Fibroblast of lung (primary cell): Measurements from ENCODE around the gene CALHM1. TPM values are rescaled to one million over a fixed set of nuclear protein-coding genes. Genes with fewer than 3 reads are reported as not detected.

Experiments used
- DNase-seq, 2 donors: peaks; one replicate each; pipeline versions ENCODE4 v3.0.0 to v3.0.0-alpha.2; 2010; ENCODE audit warnings: low read depth in 2 of 2
- H2AFZ ChIP-seq: 2 replicates; pipeline ENCODE4 v1.5.1; 2012; ENCODE audit warnings: low read length, control low read depth, inconsistent platforms
- H3K27ac ChIP-seq: 2 replicates; pipeline ENCODE4 v1.5.1; 2011; ENCODE audit warnings: low read length, control low read depth; ENCODE audit not compliant: insufficient read depth
- H3K27me3 ChIP-seq: 2 replicates; pipeline ENCODE4 v1.5.1; 2011; ENCODE audit warnings: mild to moderate bottlenecking, low read length; ENCODE audit not compliant: control insufficient read depth, insufficient read depth
- H3K36me3 ChIP-seq: 2 replicates; pipeline ENCODE4 v1.5.1; 2011; ENCODE audit warnings: low read length; ENCODE audit not compliant: control insufficient read depth, insufficient read depth
- H3K4me1 ChIP-seq: 2 replicates; pipeline ENCODE4 v1.5.1; 2011; ENCODE audit warnings: low read length; ENCODE audit not compliant: control insufficient read depth, insufficient read depth; ENCODE audit errors: extremely low read depth
- H3K4me2 ChIP-seq: 2 replicates; pipeline ENCODE4 v1.5.1; 2011; ENCODE audit warnings: low read length, control low read depth; ENCODE audit not compliant: insufficient read depth; ENCODE audit errors: extremely low read depth
- H3K4me3 ChIP-seq, 4 experiments: fragments of 200-600 bp in 1 of 4; sonication (generic) in 1 of 4; replicated peaks in 1 of 4; 2 replicates each; pipeline ENCODE4 v1.5.1; 2011 to 2016; ENCODE audit warnings: low read length in 4 of 4, low read depth in 3 of 4, mild to moderate bottlenecking in 3 of 4, control low read depth in 2 of 4, inconsistent platforms in 1 of 4, mixed read lengths in 1 of 4; ENCODE audit not compliant: insufficient read depth in 1 of 4; ENCODE audit errors: control extremely low read depth in 1 of 4
- H3K79me2 ChIP-seq: 2 replicates; pipeline ENCODE4 v1.5.1; 2012; ENCODE audit warnings: mild to moderate bottlenecking, low read length, inconsistent platforms; ENCODE audit not compliant: control insufficient read depth, insufficient read depth
- H3K9ac ChIP-seq: 2 replicates; pipeline ENCODE4 v1.5.1; 2011; ENCODE audit warnings: mild to moderate bottlenecking, low read length, control low read depth; ENCODE audit not compliant: insufficient read depth
- H3K9me3 ChIP-seq: 2 replicates; pipeline ENCODE4 v1.5.1; 2012; ENCODE audit warnings: low read depth, low read length; ENCODE audit not compliant: control insufficient read depth, insufficient read depth
- H4K20me1 ChIP-seq: 2 replicates; pipeline ENCODE4 v1.5.1; 2011; ENCODE audit warnings: low read length; ENCODE audit not compliant: control insufficient read depth, insufficient read depth; ENCODE audit errors: extremely low read depth
- CTCF ChIP-seq, 2 donors: IDR thresholded peaks in 1 of 2; conservative IDR thresholded peaks in 1 of 2; 1 replicate in 1 of 2; 2 replicates in 1 of 2; pipeline ENCODE4 v1.5.1; 2011 to 2012; ENCODE audit warnings: low read length in 2 of 2, control low read depth in 1 of 2, inconsistent platforms in 1 of 2, low read depth in 1 of 2, mild to moderate bottlenecking in 1 of 2
- EZH2 ChIP-seq: IDR thresholded peaks from 2 replicates; pipeline ENCODE4 v1.5.1; 2012; ENCODE audit warnings: low read length, control low read depth, mild to moderate bottlenecking; ENCODE audit errors: missing control alignments
- polyA plus RNA-seq, 2 donors: library from polyadenylated mRNA; depleted of rRNA in 1 of 2; stranded (reverse) in 1 of 2; unstranded in 1 of 2; fragments of >200 nt; gene quantifications; 2 replicates each; pipeline ENCODE4 v1.2.1, GENCODE V29; 2011 to 2012; ENCODE audit warnings: missing spikeins in 1 of 2
- total RNA-seq: library from RNA; depleted of rRNA; stranded (reverse); fragments of >200 nt; gene quantifications from 2 replicates; pipeline ENCODE4 v1.2.1, GENCODE V29; 2014

The CALHM1 gene
- total and polyA plus RNA-seq, 2 donors (not counting 1 experiment from before 2014, with no cell fraction given): not detected

GRCh38 chr10:103457896-103458583 is 660 bp downstream of the CALHM1 start:
- no peak overlapping the region for H3K9ac ChIP-seq
- no peak for DNase-seq
- TF ChIP-seq EZH2 (no peak), CTCF (conservative IDR thresholded peaks at IDR 0.05 in 1 of 2, IDR thresholded peaks at IDR 0.05 in 1 of 2; ENCODE audit: low read depth in 1 of 2, low read length in 2 of 2) (no peak)
- no peaks in the 10 kb centered on the region for H3K79me2 ChIP-seq
- H3K27ac ChIP-seq: no peak overlapping the region
- H4K20me1 ChIP-seq: no peaks in the 10 kb centered on the region
- no peaks in the 10 kb centered on the region for H3K27me3 ChIP-seq
- H3K4me3 ChIP-seq: no peak overlapping the region
- H3K4me2 ChIP-seq: no peak overlapping the region
- H3K4me1 ChIP-seq: peaks cover under 1% of the 10 kb centered on the region
- no peak overlapping the region for H2AFZ ChIP-seq
- no peaks in the 10 kb centered on the region for H3K9me3 ChIP-seq
- no peaks in the 10 kb centered on the region for H3K36me3 ChIP-seq

GRCh38 chr10:103457176-103457712 is 1.5 kb downstream of the CALHM1 start:
- Histone ChIP-seq H3K9me3 (no peaks in the 10 kb centered on the region), H3K27me3 (no peaks in the 10 kb centered on the region), H3K79me2 (no peaks in the 10 kb centered on the region), H3K4me1 (peaks cover 7% of the 10 kb centered on the region), H3K4me3 (no peak overlapping the region), H3K36me3 (no peaks in the 10 kb centered on the region), H4K20me1 (no peaks in the 10 kb centered on the region), H3K4me2 (no peak overlapping the region), H2AFZ (no peak overlapping the region), H3K27ac (no peak overlapping the region), H3K9ac (no peak overlapping the region)
- no peak for DNase-seq
- TF ChIP-seq CTCF (conservative IDR thresholded peaks at IDR 0.05 in 1 of 2, IDR thresholded peaks at IDR 0.05 in 1 of 2; ENCODE audit: low read depth in 1 of 2, low read length in 2 of 2): no peak
- TF ChIP-seq EZH2: no peak

GRCh38 chr10:103456074-103456660 is 2.5 kb downstream of the CALHM1 start:
- Histone ChIP-seq H3K27ac (no peak overlapping the region), H3K4me1 (peaks cover 7% of the 10 kb centered on the region), H3K36me3 (no peaks in the 10 kb centered on the region), H2AFZ (no peak overlapping the region), H3K9me3 (no peaks in the 10 kb centered on the region), H3K27me3 (no peaks in the 10 kb centered on the region), H3K9ac (no peak overlapping the region), H3K4me2 (no peak overlapping the region), H3K4me3 (no peak overlapping the region), H3K79me2 (no peaks in the 10 kb centered on the region), H4K20me1 (no peaks in the 10 kb centered on the region)
- no peak for DNase-seq
- no peak for TF ChIP-seq CTCF (conservative IDR thresholded peaks at IDR 0.05 in 1 of 2, IDR thresholded peaks at IDR 0.05 in 1 of 2; ENCODE audit: low read depth in 1 of 2, low read length in 2 of 2)
- no peak for TF ChIP-seq EZH2
